Thoracic aorta (tissue), 2 donors: ENCODE data around the gene ITM2A. TPM values are rescaled to one million over a fixed set of nuclear protein-coding genes. Genes with fewer than 3 reads are reported as not detected.

Experiments
- ATAC-seq: fragments of 150-250 bp; one replicate; pipeline ENCODE4 v1.8.0; 2017; ENCODE audit warnings: low read depth; ENCODE audit not compliant: insufficient number of reproducible peaks, low FRiP score
- DNase-seq: peaks from one replicate; pipeline ENCODE4 v3.0.0-alpha.2; 2020; ENCODE audit warnings: low spot score
- H3K27ac ChIP-seq, 2 donors: fragments of 200-600 bp; sonication (generic); 1 replicate in 1 of 2; 2 replicates in 1 of 2; pipeline ENCODE4 v1.5.1; 2016; ENCODE audit warnings: mild to moderate bottlenecking in 2 of 2, moderate library complexity in 2 of 2
- H3K27me3 ChIP-seq: fragments of 200-600 bp; sonication (generic); replicated peaks from 2 replicates; pipeline ENCODE4 v1.6.0; 2016; ENCODE audit warnings: mild to moderate bottlenecking; ENCODE audit not compliant: insufficient read depth
- H3K36me3 ChIP-seq: fragments of 200-600 bp; sonication (generic); one replicate; pipeline ENCODE4 v1.5.1; 2016
- H3K4me1 ChIP-seq, 2 donors: fragments of 200-600 bp; sonication (generic); 1 replicate in 1 of 2; 2 replicates in 1 of 2; pipeline versions ENCODE4 v1.5.1 to v1.6.0; 2016; ENCODE audit warnings: low read depth in 2 of 2, mild to moderate bottlenecking in 1 of 2; ENCODE audit not compliant: control insufficient read depth in 1 of 2
- H3K4me3 ChIP-seq: fragments of 200-600 bp; sonication (generic); 2 replicates; pipeline ENCODE4 v1.5.1; 2016; ENCODE audit warnings: mild to moderate bottlenecking
- H3K9me3 ChIP-seq: fragments of 200-600 bp; sonication (generic); 2 replicates; pipeline ENCODE4 v1.5.1; 2016
- total RNA-seq, 2 donors: library from RNA; depleted of rRNA; stranded (reverse); fragments of >200 nt; gene quantifications; one replicate each; pipeline versions ENCODE4 v1.1.0 to v1.2.3, GENCODE V29; 2016
- TF ChIP-seq, protein P1 (sequence below): fragments of 200-600 bp; sonication (generic); IDR thresholded peaks from one replicate; pipeline ENCODE4 v1.5.1; 2019; ENCODE audit warnings: antibody characterized with exemption

Gene ITM2A
- total RNA-seq, 2 donors from 2014 or later: 43.1 to 68.8 TPM

GRCh38 chrX:79409657-79410056, 42.5 kb upstream of the ITM2A start:
- Histone ChIP-seq H3K9me3 (no peaks in the 10 kb centered on the region), H3K4me3 (no peak overlapping the region), H3K4me1 (no peaks in the 10 kb centered on the region), H3K27ac (no peak overlapping the region), H3K36me3 (no peaks in the 10 kb centered on the region), H3K27me3 (no peaks in the 10 kb centered on the region)
- ATAC-seq (no peak), DNase-seq (no peak)
- TF ChIP-seq, protein P1, sequence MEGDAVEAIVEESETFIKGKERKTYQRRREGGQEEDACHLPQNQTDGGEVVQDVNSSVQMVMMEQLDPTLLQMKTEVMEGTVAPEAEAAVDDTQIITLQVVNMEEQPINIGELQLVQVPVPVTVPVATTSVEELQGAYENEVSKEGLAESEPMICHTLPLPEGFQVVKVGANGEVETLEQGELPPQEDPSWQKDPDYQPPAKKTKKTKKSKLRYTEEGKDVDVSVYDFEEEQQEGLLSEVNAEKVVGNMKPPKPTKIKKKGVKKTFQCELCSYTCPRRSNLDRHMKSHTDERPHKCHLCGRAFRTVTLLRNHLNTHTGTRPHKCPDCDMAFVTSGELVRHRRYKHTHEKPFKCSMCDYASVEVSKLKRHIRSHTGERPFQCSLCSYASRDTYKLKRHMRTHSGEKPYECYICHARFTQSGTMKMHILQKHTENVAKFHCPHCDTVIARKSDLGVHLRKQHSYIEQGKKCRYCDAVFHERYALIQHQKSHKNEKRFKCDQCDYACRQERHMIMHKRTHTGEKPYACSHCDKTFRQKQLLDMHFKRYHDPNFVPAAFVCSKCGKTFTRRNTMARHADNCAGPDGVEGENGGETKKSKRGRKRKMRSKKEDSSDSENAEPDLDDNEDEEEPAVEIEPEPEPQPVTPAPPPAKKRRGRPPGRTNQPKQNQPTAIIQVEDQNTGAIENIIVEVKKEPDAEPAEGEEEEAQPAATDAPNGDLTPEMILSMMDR: no peak

DNA sequence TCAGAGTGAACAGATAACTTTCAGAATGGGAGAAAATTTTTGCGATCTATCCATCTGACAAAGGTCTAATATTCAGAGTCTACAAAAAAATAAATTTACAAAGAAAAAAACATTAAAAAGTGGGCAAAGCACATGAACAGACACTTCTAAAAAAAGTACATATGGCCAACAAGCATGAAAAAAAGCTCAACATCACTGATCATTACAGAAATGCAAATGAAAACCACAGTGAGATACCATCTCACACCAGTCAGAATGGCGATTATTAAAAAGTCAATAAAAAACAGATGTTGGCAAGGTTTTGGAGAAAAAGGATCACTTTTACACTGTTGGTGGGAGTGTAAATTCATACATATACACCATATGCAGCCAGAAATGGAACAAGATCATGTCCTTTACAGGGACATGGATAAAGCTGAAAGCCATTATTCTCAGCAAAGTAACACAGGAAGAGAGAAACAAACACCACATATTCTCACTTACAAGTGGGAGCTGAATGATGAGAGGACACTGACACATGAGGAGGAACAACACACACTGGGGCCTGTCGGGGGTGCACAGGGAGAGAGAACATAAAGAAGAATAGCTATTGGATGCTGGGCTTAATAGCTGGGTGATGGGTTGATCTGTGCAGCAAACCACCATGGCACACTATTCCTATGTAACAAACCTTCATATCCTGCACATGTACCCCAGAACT, 41.6 kb upstream of the ITM2A start:
- no peak overlapping the region for H3K27ac ChIP-seq
- no peaks in the 10 kb centered on the region for H3K9me3 ChIP-seq
- ATAC-seq: no peak
- H3K36me3 ChIP-seq: no peaks in the 10 kb centered on the region
- H3K27me3 ChIP-seq: no peaks in the 10 kb centered on the region
- H3K4me3 ChIP-seq: no peak overlapping the region
- TF ChIP-seq, protein P1: no peak
- DNase-seq: no peak
- H3K4me1 ChIP-seq: no peaks in the 10 kb centered on the region

DNA sequence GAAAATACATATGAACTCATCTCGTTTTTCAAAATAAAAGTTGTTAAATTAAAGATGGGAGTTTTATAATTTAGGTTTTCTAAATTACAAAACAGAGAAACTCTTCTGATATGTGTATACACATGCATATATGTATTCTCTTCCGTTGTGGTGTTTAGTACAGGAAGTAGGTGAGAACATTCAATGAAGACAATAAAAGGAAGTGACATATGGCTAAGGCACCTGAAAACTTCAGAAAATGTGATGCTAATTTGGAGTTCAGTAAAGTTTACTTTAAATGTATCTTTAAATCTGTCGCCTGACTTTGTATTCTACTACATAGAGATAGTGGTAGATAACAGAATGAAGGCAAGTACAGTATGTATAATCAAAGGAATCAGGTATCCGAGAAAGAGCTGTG, 33.5 kb upstream of the ITM2A start:
- TF ChIP-seq, protein P1: no peak
- no peak for ATAC-seq
- no peaks in the 10 kb centered on the region for H3K9me3 ChIP-seq
- H3K36me3 ChIP-seq: no peaks in the 10 kb centered on the region
- H3K4me1 ChIP-seq: no peaks in the 10 kb centered on the region
- H3K27me3 ChIP-seq: no peaks in the 10 kb centered on the region
- no peak overlapping the region for H3K27ac ChIP-seq
- DNase-seq: no peak
- no peak overlapping the region for H3K4me3 ChIP-seq

- H3K4me3 ChIP-seq: no peak overlapping the region
- H3K36me3 ChIP-seq: no peaks in the 10 kb centered on the region
- no peaks in the 10 kb centered on the region for H3K27me3 ChIP-seq
- DNase-seq (no peak), ATAC-seq (no peak)
- TF ChIP-seq, protein P1: no peak
- no peaks in the 10 kb centered on the region for H3K9me3 ChIP-seq
- no peaks in the 10 kb centered on the region for H3K4me1 ChIP-seq
- no peak overlapping the region for H3K27ac ChIP-seq
Measured at GRCh38 chrX:79375340-79375739, 8.2 kb upstream of the ITM2A start.

DNA sequence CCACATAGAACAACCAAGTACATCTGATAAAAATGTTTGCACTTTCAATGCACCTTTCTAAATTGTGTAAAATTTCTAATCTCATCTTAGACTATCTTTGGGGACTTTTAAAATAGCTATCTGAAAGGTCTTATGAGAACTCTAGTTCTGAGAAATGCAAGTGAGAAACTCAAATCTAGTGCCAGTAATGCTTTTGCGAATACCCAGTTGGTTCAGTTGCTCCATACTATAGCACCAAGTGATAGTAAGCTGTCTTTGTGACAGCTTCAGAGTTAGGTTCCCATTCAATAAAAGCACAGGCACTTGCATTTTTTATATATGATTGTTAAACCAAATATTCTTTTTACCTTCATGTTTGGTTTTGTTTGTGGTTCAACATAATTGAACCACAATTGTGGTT, 4.5 kb upstream of the ITM2A start:
- TF ChIP-seq, protein P1: no peak

More for the DNA sequence above, 4.5 kb upstream of the ITM2A start:
- no peak for DNase-seq
- no peaks in the 10 kb centered on the region for H3K4me1 ChIP-seq
- no peaks in the 10 kb centered on the region for H3K36me3 ChIP-seq
- no peak overlapping the region for H3K27ac ChIP-seq
- no peaks in the 10 kb centered on the region for H3K27me3 ChIP-seq
- no peak overlapping the region for H3K4me3 ChIP-seq
- no peak for ATAC-seq
- H3K9me3 ChIP-seq: no peaks in the 10 kb centered on the region
